Tibial artery (tissue), 4 donors: ENCODE data around the gene GALNT2.

Experiments used
- DNase-seq, 2 donors: peaks; one replicate each; pipeline ENCODE4 v3.0.0-alpha.2; 2019
- H3K27ac ChIP-seq, 2 donors: fragments of 200-600 bp; sonication (generic) in 1 of 2; 1 replicate in 1 of 2; 2 replicates in 1 of 2; pipeline ENCODE4 v1.5.1; 2018 to 2019; ENCODE audit warnings: mild to moderate bottlenecking in 1 of 2
- H3K27me3 ChIP-seq, 2 donors: fragments of 200-600 bp; sonication (generic) in 1 of 2; one replicate each; pipeline versions ENCODE4 v1.5.1 to v1.6.0; 2016 to 2019
- H3K36me3 ChIP-seq, 3 donors: fragments of 200-600 bp; sonication (generic) in 2 of 3; one replicate each; pipeline ENCODE4 v1.5.1; 2016 to 2019; ENCODE audit warnings: mild to moderate bottlenecking in 2 of 3
- H3K4me1 ChIP-seq, 4 donors: fragments of 200-600 bp; sonication (generic) in 2 of 4; 1 replicate in 3 of 4; 2 replicates in 1 of 4; pipeline ENCODE4 v1.5.1; 2016 to 2019
- H3K4me3 ChIP-seq, 2 donors: fragments of 200-600 bp; sonication (generic) in 1 of 2; 1 replicate in 1 of 2; 2 replicates in 1 of 2; pipeline ENCODE4 v1.5.1; 2018 to 2019; ENCODE audit warnings: mild to moderate bottlenecking in 2 of 2
- H3K9me3 ChIP-seq, 3 donors: fragments of 200-600 bp; sonication (generic) in 1 of 3; one replicate each; pipeline ENCODE4 v1.5.1; 2016 to 2019
- intact Hi-C: fragments of 100-400 bp; cut with DNase I; formaldehyde crosslinking; loops from one replicate; pipeline ENCODE4 v1.15.0; 2023; ENCODE audit warnings: low total_unique reads
- TF ChIP-seq, protein P1 (sequence below), 2 experiments: fragments of 200-600 bp in 1 of 2; fragments of 450-650 bp in 1 of 2; IDR thresholded peaks; one replicate each; pipeline ENCODE4 v1.5.1; 2017 to 2019; ENCODE audit warnings: antibody characterized with exemption in 2 of 2, mild to moderate bottlenecking in 1 of 2, moderate library complexity in 1 of 2

GALNT2 gene

DNA sequence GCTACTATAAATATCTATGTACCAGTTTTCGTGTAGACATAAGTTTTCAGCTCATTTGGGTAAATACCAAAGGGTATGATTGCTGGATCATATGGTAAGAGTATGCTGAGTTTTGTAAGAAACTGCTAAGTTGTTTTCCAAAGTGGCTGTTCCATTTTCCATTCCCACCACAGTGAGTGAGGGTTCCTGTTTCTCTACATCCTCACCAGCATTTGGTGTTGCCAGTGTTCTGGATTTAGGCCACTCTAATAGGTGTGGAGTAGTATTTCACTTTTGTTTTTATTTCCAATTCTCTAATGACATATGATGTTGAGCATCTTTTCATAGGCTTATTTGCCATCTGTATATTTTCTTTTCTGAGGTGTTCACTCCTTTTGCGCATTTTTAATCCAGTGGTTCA lies 112.2 kb downstream of the GALNT2 start:
- H3K9me3 ChIP-seq = no peaks in the 10 kb centered on the region
- H3K27ac ChIP-seq = no peak overlapping the region
- peaks cover 0 to 9% (median 3%) of the 10 kb centered on the region in 3 donors for H3K36me3 ChIP-seq
- H3K4me1 ChIP-seq = peaks cover 0 to 21% (median 10%) of the 10 kb centered on the region in 4 donors
- H3K4me3 ChIP-seq = no peak overlapping the region
- DNase-seq = no peak
- intact Hi-C loops = no loop called here
- TF ChIP-seq, protein P1, sequence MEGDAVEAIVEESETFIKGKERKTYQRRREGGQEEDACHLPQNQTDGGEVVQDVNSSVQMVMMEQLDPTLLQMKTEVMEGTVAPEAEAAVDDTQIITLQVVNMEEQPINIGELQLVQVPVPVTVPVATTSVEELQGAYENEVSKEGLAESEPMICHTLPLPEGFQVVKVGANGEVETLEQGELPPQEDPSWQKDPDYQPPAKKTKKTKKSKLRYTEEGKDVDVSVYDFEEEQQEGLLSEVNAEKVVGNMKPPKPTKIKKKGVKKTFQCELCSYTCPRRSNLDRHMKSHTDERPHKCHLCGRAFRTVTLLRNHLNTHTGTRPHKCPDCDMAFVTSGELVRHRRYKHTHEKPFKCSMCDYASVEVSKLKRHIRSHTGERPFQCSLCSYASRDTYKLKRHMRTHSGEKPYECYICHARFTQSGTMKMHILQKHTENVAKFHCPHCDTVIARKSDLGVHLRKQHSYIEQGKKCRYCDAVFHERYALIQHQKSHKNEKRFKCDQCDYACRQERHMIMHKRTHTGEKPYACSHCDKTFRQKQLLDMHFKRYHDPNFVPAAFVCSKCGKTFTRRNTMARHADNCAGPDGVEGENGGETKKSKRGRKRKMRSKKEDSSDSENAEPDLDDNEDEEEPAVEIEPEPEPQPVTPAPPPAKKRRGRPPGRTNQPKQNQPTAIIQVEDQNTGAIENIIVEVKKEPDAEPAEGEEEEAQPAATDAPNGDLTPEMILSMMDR (IDR thresholded peaks at IDR 0.05) = no peak
- H3K27me3 ChIP-seq = no peaks in the 10 kb centered on the region

DNA sequence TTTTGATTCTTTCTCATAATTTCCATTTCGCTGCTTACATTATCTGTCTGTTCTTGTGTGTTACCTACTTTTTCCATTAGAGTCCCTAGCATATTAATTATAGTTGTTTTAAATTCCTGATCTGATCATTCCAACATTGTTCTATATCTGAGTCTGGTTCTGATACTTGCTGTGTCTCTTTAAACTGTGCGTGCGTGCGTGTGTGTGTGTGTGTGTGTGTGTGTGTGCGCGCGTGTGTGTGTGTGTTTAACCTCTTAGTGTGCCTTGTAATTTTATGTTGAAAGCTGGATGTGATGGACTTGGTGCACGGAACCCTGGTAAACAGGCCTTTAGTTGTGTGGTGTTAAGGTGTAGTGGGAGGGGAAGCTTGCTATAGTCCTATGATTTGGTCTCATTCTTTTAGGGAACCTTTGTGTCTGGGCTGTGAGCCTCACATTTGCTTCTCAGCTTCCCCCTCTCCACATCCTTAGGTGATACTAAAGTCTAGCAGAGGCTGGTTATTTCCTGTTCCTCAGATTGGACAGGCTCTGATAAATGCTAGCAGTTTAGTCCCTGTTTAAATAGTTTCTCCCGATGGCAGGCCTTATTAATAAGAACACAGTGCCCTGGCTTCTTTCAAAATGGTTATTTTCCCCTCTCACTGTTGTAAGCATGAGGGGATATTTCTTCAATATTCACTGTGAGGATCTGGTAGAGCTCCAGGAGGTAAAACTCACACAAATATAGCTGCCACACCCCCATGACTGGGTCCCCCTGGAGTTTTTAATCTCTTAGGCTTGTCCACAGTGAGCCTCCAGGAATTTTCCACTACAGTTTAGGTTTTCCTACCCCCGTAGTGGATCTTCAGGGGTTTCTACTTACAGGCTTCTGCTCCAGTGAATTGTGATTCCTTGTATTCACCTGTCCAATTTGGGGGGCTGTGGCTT lies 118.3 kb downstream of the GALNT2 start:
- intact Hi-C loops = no loop called here
- no peak overlapping the region for H3K4me3 ChIP-seq
- no peaks in the 10 kb centered on the region for H3K27me3 ChIP-seq
- H3K27ac ChIP-seq = peak overlapping the region; percentile 24 to 30
- peaks cover 0 to 33% (median 9%) of the 10 kb centered on the region in 4 donors for H3K4me1 ChIP-seq
- H3K9me3 ChIP-seq = no peaks in the 10 kb centered on the region
- no peak for DNase-seq
- no peaks in the 10 kb centered on the region for H3K36me3 ChIP-seq
- TF ChIP-seq, protein P1 (IDR thresholded peaks at IDR 0.05) = no peak

DNA sequence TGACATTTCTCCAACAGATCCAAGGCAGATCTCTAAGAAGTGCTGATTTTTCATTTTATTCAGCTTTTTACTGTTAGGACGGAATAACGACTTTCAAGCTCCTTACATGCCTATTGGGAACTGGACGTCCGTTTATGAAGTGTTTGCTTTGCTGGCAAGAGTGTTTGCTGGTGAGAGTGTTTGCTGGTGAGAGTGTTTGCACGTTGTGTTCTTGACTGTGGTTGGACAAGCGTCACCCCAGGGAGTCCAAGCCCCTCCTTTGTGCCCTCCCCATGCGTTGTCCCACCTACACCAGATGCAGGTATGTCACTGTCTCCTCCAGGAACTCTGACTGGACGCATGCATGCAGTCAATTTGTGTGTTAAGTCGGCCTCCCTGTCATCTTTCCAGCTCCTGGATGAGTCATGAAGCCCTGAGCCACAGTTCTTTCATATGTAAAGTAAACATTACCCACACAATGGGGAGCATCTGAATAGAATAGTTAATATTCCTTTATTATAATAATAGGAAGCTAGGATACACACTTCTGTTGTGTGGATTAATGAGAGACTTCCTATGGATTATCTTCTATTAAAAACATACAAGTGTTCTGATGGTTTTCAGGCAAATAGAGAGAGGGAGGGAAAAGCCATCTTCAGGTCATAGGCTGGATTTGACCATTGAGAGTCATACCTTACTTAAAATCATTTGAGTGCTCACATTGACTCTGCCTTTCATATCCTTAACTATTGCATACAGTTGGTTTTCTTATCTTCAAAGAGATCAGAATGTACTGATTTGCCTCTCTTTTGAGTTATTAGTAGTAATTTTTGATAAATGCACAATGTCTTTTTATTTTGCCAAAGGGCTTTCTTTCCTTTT lies 119.2 kb downstream of the GALNT2 start:
- DNase-seq = no peak
- TF ChIP-seq, protein P1 (IDR thresholded peaks at IDR 0.05) = no peak
- Histone ChIP-seq H3K4me1 (peaks cover 0 to 42% (median 16%) of the 10 kb centered on the region in 4 donors), H3K36me3 (no peaks in the 10 kb centered on the region), H3K9me3 (no peaks in the 10 kb centered on the region), H3K4me3 (no peak overlapping the region), H3K27ac (peak overlapping the region; percentile 24 to 30), H3K27me3 (no peaks in the 10 kb centered on the region)
- intact Hi-C loops = no loop called here

DNA sequence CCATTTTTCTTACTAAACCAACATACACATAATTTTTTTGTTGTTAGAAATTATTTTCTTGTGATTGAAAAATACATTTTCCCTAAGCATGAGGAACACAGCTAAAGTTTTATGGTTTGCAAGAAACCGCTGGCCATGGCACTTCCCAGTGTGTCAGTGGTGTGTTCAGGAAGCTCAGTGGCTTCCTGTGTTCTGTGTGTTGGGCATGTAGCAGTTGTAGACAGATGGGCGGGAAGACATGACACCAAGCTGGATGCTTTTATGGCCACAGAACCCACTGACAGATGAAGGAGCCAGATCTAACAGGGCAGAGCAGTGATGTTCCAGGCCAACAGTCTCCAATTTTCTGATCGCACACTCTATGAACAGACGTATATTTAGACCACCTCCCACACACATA lies 119.8 kb downstream of the GALNT2 start:
- Histone ChIP-seq H3K27me3 (no peaks in the 10 kb centered on the region), H3K27ac (no peak overlapping the region), H3K36me3 (no peaks in the 10 kb centered on the region), H3K4me3 (no peak overlapping the region), H3K9me3 (no peaks in the 10 kb centered on the region), H3K4me1 (peaks cover 0 to 48% (median 19%) of the 10 kb centered on the region in 4 donors)
- TF ChIP-seq, protein P1 (IDR thresholded peaks at IDR 0.05) = no peak
- intact Hi-C loops = no loop called here
- DNase-seq = no peak

DNA sequence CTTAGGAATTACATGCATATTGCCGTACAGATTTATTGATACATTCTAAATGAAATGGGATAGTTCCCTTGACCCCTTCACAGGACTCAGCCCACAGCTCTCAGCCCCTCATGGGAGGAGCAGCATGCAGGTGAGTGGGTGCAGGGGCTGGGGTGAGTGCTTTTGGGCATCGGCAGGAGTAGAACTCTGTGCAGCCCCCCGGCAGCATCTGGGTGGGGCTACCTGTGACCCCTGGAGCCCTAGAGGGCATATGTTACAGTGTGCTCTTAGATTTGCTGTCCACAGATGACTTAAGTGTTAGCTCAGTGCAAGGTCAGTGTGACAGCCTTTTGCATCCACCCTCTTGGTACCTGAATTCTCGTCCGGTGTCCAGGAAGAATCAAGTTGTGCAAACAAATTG lies 120.3 kb downstream of the GALNT2 start:
- TF ChIP-seq, protein P1 (IDR thresholded peaks at IDR 0.05) = no peak
- DNase-seq = no peak
- Histone ChIP-seq H3K4me3 (no peak overlapping the region), H3K4me1 (peaks cover 0 to 50% (median 19%) of the 10 kb centered on the region in 4 donors), H3K9me3 (no peaks in the 10 kb centered on the region), H3K27me3 (no peaks in the 10 kb centered on the region), H3K36me3 (no peaks in the 10 kb centered on the region), H3K27ac (no peak overlapping the region)
- intact Hi-C loops = no loop called here
